HuH-7 (cell line): ENCODE data around the gene CYP4X1.
"Not testable (repeated sequence)": the region's sequence is repeated elsewhere in the genome, so short reads cannot be mapped to it uniquely, and the experiment has no call there.

ENCODE experiments used
- DNase-seq: peaks from one replicate; pipeline ENCODE4 v3.0.0; 2011; ENCODE audit warnings: low spot score

The CYP4X1 gene, protein sequence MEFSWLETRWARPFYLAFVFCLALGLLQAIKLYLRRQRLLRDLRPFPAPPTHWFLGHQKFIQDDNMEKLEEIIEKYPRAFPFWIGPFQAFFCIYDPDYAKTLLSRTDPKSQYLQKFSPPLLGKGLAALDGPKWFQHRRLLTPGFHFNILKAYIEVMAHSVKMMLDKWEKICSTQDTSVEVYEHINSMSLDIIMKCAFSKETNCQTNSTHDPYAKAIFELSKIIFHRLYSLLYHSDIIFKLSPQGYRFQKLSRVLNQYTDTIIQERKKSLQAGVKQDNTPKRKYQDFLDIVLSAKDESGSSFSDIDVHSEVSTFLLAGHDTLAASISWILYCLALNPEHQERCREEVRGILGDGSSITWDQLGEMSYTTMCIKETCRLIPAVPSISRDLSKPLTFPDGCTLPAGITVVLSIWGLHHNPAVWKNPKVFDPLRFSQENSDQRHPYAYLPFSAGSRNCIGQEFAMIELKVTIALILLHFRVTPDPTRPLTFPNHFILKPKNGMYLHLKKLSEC

DNA sequence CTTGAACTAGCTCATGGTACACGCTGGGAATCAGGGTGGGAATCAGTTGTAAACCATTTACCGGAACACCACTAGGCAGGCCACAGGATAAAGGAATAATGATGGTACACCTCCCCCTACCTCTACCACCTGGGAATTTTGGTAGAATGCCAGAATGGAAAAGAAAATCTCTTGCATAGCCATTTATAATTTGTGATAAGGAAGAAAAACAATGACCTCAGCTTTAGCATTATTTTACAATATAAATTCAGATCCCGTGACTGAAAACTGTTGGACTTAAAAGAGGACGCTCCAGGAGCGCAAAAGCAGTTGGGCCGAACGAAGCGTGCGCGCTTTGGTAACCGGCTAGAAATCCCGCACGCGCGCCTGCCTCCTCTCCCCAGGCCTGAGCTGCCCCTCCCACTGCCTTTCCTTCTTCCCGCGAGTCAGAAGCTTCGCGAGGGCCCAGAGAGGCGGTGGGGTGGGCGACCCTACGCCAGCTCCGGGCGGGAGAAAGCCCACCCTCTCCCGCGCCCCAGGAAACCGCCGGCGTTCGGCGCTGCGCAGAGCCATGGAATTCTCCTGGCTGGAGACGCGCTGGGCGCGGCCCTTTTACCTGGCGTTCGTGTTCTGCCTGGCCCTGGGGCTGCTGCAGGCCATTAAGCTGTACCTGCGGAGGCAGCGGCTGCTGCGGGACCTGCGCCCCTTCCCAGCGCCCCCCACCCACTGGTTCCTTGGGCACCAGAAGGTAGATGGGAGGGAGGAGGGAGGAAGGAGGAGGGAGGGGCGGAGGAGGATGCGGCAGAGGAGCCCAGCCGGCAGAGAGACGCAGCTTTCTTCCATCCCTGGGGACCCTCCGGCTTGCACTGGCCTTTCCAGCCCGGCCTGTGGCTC is at the start of gene CYP4X1:
Gene CYP4X1 (plus strand): TSS at position 402 of the 873 bp plus-strand sequence. CDS start 149 bp downstream, at position 551.
- DNase-seq, result no peak

GRCh38 chr1:46983166-46983829 is 40.2 kb upstream of the CYP4X1 start:
- no peak for DNase-seq

GRCh38 chr1:46983830-46984586 is 39.5 kb upstream of the CYP4X1 start:
- no peak for DNase-seq

- DNase-seq, result not testable (repeated sequence)
Measured at GRCh38 chr1:46990541-46990940, 32.9 kb upstream of the CYP4X1 start.

DNA sequence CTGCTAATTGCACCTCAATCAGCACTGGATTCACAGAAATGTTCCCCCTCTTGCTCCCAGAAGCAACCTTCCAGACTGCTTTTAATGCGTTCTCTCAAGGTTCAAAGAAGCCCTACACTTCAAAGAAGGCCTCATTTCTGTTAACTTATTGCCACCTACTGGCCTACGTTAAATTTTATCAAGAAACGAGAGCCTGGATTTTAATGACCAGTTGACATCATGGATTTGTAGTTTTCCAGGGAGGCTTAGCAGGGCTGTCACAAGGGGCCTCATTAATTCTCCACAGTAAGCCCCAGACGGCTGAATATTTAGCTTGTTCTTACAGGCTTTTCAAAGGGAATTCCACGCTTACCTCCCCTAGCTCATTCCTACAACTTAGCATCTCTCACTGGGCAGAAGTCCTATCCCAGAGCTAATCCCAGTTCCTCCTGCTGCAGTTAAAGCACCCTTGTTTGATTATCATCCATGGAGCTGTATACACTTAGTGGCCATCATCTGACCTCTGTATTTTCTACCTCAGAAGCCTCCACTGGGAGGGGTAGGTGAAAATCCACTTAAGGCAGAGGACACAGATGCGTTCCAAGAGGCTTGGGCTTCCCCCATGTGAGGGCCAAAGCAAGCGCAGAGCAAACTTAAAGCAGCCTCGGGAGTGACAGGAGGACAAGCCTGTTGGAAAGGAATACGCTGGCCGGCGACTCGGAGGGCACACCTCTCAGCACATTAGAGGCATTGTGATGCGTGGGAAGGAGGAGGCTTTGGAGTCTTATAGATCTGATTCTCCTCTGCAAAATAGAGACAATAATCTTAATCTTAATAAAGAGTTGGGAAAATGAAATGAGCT is 32.2 kb upstream of the CYP4X1 start:
- peak; percentile 17 for DNase-seq

GRCh38 chr1:46996659-46997281 is 26.7 kb upstream of the CYP4X1 start:
- no peak for DNase-seq

GRCh38 chr1:47002211-47002610 is 21.3 kb upstream of the CYP4X1 start:
- DNase-seq, result peak; percentile 20

DNA sequence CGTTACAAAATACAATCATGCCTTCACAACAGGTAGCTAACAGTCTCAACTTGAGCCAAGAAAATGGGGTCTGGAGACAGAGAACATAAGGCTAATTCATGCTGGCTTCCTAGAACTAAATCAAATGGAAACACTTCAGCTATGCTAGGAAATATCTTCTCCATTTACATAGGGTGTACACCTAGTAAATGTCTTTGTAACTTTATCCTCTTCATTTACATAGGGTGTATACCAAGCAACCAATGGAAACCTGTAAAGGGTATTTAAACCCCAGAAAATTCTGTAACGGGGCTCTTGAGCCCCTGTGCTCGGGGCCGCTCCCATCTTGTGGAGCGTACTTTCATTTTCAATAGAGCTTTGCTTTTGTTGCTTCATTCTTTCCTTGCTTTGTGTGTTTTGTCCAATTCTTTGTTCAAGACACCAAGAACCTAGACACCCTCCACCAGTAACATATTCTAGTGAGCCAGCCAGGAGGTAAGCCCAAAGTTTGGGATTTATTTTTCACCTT is 19.5 kb upstream of the CYP4X1 start:
- no peak for DNase-seq

DNA sequence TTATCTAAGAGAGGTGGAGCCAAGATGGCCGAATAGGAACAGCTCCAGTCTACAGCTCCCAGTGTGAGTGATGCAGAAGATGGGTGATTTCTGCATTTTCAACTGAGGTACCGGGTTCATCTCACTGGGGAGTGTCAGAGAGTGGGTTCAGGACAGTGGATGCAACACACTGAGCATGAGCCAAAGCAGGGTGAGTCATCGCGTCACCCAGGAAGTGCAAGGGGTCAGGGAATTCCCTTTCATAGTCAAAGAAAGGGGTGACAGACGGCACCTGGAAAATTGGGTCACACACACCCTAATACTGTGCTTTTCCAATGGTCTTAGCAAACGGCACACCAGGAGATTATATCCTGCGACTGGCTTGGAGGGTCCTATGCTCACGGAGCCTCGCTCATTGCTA is 17.0 kb upstream of the CYP4X1 start:
- not testable (repeated sequence) for DNase-seq

DNA sequence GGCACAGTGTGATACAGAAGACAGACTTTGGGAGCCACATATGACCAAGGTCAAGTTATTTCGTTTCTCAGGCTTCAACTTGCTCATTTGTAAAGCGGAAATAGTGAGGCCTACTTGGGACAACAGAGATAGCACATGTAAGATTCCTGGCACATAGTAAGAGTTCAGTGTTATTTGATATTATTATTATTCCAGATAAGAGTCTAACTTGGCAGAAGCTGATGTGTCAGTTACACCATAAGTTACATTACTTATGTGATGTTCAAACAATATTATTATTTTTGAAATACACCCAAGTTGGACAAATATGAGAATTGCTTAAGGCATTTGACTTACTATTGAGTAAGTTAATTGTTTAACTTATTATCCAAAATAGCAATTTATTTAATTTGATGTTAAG is 10.2 kb upstream of the CYP4X1 start:
- no peak for DNase-seq

DNA sequence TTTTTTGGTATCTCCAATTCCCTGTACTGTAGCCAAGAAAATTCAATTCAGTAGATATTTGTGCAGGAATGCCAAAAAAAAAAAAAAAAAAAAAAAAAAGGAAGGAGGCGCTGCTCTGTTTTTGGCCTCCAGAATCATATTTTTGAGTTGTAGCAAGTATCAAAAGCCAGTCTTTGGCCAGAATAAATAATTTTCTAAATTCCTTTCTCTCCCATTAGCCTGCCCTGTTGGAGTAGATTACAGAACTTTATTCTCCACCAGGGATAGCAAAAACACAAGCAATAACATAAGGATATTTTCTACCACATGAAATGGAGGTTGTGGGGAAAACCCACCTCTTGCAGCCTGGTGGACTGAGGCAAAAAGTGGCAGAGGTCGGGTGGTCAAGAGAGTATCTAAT is 2.4 kb upstream of the CYP4X1 start:
- no peak for DNase-seq

GRCh38 chr1:47024141-47024801 is 802 bp downstream of the CYP4X1 start:
- DNase-seq, result no peak

DNA sequence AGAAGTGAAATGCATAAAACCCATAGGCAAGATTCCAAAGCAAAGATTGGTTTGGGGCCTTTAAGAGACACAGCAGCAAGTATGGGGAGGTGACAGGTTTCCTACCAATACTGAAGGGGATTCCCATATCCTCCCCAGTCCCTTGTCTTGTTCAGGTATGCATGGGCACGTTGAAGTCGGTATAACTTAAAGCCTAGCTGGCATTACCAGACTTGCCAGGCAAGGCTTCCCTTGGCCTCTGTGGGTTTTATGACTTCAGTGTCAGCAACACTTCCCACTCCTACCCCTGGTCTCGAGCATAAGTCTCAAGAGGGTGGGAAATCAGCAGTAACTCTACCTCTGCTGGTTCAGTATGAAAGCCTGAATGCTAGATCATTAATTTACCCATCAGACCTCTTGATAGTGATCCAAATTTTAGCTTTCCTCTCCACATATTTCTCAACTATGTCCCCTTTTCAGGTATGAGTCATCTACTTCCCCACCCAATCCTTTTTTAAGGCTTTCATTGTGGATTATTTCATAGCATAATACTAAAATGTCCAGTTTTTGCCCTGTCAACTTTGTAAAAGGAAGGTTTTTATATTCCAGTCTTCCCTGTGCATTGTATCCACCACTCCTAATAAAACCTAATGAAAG is 6.8 kb downstream of the CYP4X1 start:
- no peak for DNase-seq

DNA sequence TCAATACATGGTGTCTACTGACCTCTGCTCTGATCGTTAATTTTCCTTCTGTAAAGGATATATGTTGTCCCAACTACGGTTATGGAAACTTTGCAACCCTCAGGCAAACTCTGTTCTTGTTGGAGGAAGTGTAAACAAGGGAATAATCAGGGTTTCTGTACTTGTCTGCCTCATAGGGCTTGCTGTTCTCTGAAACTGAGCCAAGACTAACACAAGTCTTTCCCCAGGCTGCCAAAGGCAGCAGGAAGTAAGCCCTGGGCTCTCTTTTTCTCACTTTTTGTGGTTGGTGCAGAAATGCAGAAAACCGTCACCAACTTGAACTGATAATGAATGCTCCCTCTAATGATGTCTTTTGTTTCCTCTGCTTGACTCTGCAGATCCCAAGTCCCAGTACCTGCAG is 7.6 kb downstream of the CYP4X1 start:
- no peak for DNase-seq

DNA sequence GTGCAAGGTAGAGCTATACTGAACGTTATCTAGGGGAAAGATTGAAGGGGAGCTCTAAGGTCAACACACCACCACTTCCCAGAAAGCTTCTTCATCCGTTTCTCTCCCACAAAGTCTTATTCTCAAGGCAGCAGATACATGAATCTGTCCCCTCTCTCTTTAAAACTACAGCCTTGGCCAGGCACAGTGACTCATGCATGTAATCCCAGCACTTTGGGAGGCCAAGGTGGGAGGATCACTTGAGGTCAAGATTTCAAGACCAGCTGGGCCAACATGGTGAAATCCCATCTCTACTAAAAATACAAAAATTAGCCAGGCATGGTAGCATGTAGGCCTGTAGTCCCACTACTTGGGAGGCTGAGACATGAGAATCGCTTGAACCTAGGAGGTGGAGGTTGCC is 8.1 kb downstream of the CYP4X1 start:
- no peak for DNase-seq

DNA sequence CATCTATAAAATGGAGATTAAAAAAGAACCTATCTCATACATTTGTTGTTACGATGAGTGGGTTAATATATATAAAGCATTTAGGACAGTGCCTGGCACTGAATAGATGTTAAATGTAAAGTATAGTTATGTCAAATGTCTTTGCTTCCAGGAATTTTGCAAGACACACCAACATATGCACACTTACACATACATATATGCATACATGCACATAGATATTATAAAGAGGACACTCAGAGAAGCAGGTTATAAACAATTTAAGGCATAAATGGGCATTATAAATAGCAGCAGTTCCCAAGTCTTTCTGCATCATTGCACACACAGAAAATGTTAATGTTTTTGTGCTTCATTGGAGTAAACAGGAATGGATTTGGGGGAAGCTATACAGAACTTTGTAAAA is 13.3 kb downstream of the CYP4X1 start:
- DNase-seq, result no peak

- DNase-seq, result no peak
Measured at GRCh38 chr1:47059376-47059775, 35.9 kb downstream of the CYP4X1 start.

DNA sequence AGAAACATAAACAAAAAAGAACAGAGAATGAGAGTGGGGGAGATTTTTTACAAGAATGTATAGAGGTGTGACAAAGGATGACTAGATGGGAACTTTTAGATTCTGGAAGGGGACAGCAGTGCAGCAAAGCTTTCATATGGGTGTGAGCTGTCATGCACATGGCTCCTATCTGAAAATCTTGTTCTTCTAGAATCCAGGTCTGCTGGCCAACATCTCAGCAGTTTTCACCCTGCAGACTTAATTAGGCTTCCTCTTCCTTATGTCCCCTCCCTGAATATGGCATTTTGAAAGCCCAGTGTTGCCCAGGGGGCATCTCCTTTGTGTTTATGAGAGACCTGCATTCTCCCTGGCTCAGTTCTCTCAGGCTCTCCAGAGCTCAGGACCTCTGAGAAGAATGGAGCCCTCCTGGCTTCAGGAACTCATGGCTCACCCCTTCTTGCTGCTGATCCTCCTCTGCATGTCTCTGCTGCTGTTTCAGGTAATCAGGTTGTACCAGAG is 43.7 kb downstream of the CYP4X1 start, which contains the start of gene CYP4Z1:
Gene CYP4Z1 (plus strand): TSS at position 135 of the 498 bp plus-strand sequence. CDS start 260 bp downstream, at position 395.
- DNase-seq, result no peak

GRCh38 chr1:47069080-47069479 is 45.6 kb downstream of the CYP4X1 start:
- DNase-seq, result not testable (repeated sequence)
